B cell (primary cell): ENCODE data around the gene KLHL41. TPM values are rescaled to one million over a fixed set of nuclear protein-coding genes. Genes with fewer than 3 reads are reported as not detected.

ENCODE experiments used
- ATAC-seq: fragments of 200-7000 bp; cut with Tn5 transposase; one replicate; pipeline ENCODE4 v1.10.0; 2021; ENCODE audit warnings: low read depth, mild to moderate bottlenecking, moderate number of reproducible peaks, moderate library complexity
- CTCF ChIA-PET: fragments of 350-600 bp; sonication (Branson Sonifier 250); formaldehyde crosslinking; loops from one replicate; lab custom pipeline; 2021; ENCODE audit warnings: antibody characterized with exemption, inconsistent platforms; lab: Charles Lee
- POLR2A ChIA-PET: fragments of 350-600 bp; sonication (Branson Sonifier 250); formaldehyde crosslinking; loops from one replicate; lab custom pipeline; 2021; ENCODE audit warnings: antibody characterized with exemption; lab: Charles Lee
- DNase-seq: peaks from one replicate; pipeline ENCODE4 v3.0.0; 2013
- H2AFZ ChIP-seq: 2 replicates; pipeline ENCODE4 v1.6.1; 2012; ENCODE audit warnings: mild to moderate bottlenecking, low read depth, low read length; ENCODE audit not compliant: insufficient read depth, poor library complexity, severe bottlenecking
- H3K27ac ChIP-seq, 2 donors: 1 replicate in 1 of 2; 2 replicates in 1 of 2; pipeline ENCODE4 v1.5.1; 2012 to 2013; ENCODE audit warnings: low read length in 2 of 2, mild to moderate bottlenecking in 2 of 2, moderate library complexity in 1 of 2
- H3K27me3 ChIP-seq, 4 experiments: fragments of 200-600 bp in 1 of 4; sonication (generic) in 1 of 4; replicated peaks in 1 of 4; 1 replicate in 2 of 4; 2 replicates in 2 of 4; pipeline versions ENCODE4 v1.6.1 to v1.7.0; 2013 to 2016; ENCODE audit warnings: low read length in 3 of 4, mild to moderate bottlenecking in 2 of 4, mixed read lengths in 1 of 4, moderate library complexity in 1 of 4; ENCODE audit not compliant: insufficient read depth in 4 of 4, control insufficient read depth in 3 of 4; ENCODE audit errors: control extremely low read depth in 1 of 4
- H3K36me3 ChIP-seq, 2 experiments: replicated peaks in 1 of 2; 1 replicate in 1 of 2; 2 replicates in 1 of 2; pipeline versions ENCODE4 v1.6.1 to v1.7.1; 2013; ENCODE audit warnings: low read length in 1 of 2; ENCODE audit not compliant: insufficient read depth in 2 of 2, control insufficient read depth in 1 of 2; ENCODE audit errors: control extremely low read depth in 1 of 2, extremely low read depth in 1 of 2
- H3K4me1 ChIP-seq, 2 donors: fragments of 200-600 bp in 1 of 2; sonication (generic) in 1 of 2; 1 replicate in 1 of 2; 2 replicates in 1 of 2; pipeline versions ENCODE4 v1.5.1 to v1.6.1; 2013 to 2017; ENCODE audit warnings: low read length in 2 of 2; ENCODE audit not compliant: control insufficient read depth in 2 of 2, insufficient read depth in 2 of 2
- H3K4me2 ChIP-seq: replicated peaks from 2 replicates; pipeline ENCODE3; 2012; ENCODE audit warnings: mild to moderate bottlenecking, low read depth, low read length; ENCODE audit not compliant: poor library complexity, severe bottlenecking
- H3K4me3 ChIP-seq, 5 experiments: fragments of 200-600 bp in 1 of 5; sonication (generic) in 1 of 5; 1 replicate in 3 of 5; 2 replicates in 2 of 5; pipeline versions ENCODE4 v1.5.1 to v1.7.0; 2011 to 2016; ENCODE audit warnings: low read length in 4 of 5, mild to moderate bottlenecking in 4 of 5, low read depth in 2 of 5, control low read depth in 1 of 5, moderate library complexity in 1 of 5; ENCODE audit not compliant: insufficient read depth in 1 of 5; ENCODE audit errors: control extremely low read depth in 1 of 5, extremely low read depth in 1 of 5
- H3K79me2 ChIP-seq: fragments of 200-600 bp; sonication (generic); one replicate; pipeline ENCODE4 v1.6.0; 2016; ENCODE audit warnings: low read length; ENCODE audit not compliant: control insufficient read depth, insufficient read depth
- H3K9ac ChIP-seq: fragments of 200-600 bp; sonication (generic); 2 replicates; pipeline ENCODE4 v1.6.1; 2017; ENCODE audit warnings: mild to moderate bottlenecking, low read length, moderate library complexity
- H3K9me3 ChIP-seq, 3 donors: one replicate each; pipeline versions ENCODE4 v1.6.1 to v1.7.1; 2013; ENCODE audit warnings: low read length in 2 of 3; ENCODE audit not compliant: control insufficient read depth in 2 of 3, insufficient read depth in 1 of 3; ENCODE audit errors: control extremely low read depth in 1 of 3
- H4K20me1 ChIP-seq: 2 replicates; pipeline ENCODE4 v1.6.0; 2012; ENCODE audit warnings: mild to moderate bottlenecking, low read length; ENCODE audit not compliant: insufficient read depth, control insufficient read depth, poor library complexity, severe bottlenecking
- H3K27ac Mint-ChIP-seq: one replicate; pipeline ENCODE4 v1.8.0; 2021; ENCODE audit warnings: mixed read lengths
- H3K27me3 Mint-ChIP-seq: one replicate; pipeline ENCODE4 v1.8.0; 2021; ENCODE audit warnings: mixed read lengths
- H3K4me1 Mint-ChIP-seq: one replicate; pipeline ENCODE4 v1.8.0; 2021; ENCODE audit warnings: mixed read lengths
- H3K4me3 Mint-ChIP-seq: one replicate; pipeline ENCODE4 v1.8.0; 2021; ENCODE audit warnings: mixed read lengths
- H3K9me3 Mint-ChIP-seq: one replicate; pipeline ENCODE4 v1.8.0; 2022; ENCODE audit warnings: mixed read lengths; ENCODE audit not compliant: insufficient read depth
- CTCF ChIP-seq: fragments of 200-600 bp; IDR thresholded peaks from one replicate; pipeline ENCODE4 v1.8.0; 2022; ENCODE audit warnings: antibody characterized with exemption, mild to moderate bottlenecking
- EZH2 ChIP-seq: IDR thresholded peaks from 2 replicates; pipeline ENCODE4 v1.6.1; 2012; ENCODE audit warnings: borderline replicate concordance, low read depth, mild to moderate bottlenecking, moderate library complexity, low read length; ENCODE audit not compliant: insufficient read depth, poor library complexity, severe bottlenecking
- WGBS: methylation state at CpG from one replicate; pipeline ENCODE4 v1.1.5; 2013; ENCODE audit warnings: missing lambda C conversion rate; ENCODE audit not compliant: insufficient coverage; 5-methylcytosine and 5-hydroxymethylcytosine counted together
- intact Hi-C: fragments of 100-400 bp; cut with micrococcal nuclease; formaldehyde crosslinking; loops from one replicate; pipeline ENCODE4 v1.10.0; 2022
- polyA plus RNA-seq: library from polyadenylated mRNA; depleted of rRNA; stranded (reverse); fragments of >200 nt; gene quantifications from 2 replicates; pipeline ENCODE4 v1.2.3, GENCODE V29; 2012
- total RNA-seq, 2 donors: library from RNA; stranded (reverse); fragments of 120-200 nt in 1 of 2; gene quantifications; 1 replicate in 1 of 2; 2 replicates in 1 of 2; pipeline versions ENCODE4 v1.2.3 to v1.2.4, GENCODE V29; 2013 to 2022

Gene KLHL41
- total and polyA plus RNA-seq, 2 donors (not counting 1 experiment from before 2014, with no cell fraction given) = 0.03 to 0.27 TPM

GRCh38 chr2:169464882-169465281 is 44.6 kb upstream of the KLHL41 start:
- Histone ChIP-seq H3K79me2 (no peaks in the 10 kb centered on the region), H3K4me2 (no peak overlapping the region), H3K27me3 (no peaks in the 10 kb centered on the region), H2AFZ (no peak overlapping the region), H3K9me3 (no peaks in the 10 kb centered on the region), H3K36me3 (no peaks in the 10 kb centered on the region), H4K20me1 (no peaks in the 10 kb centered on the region), H3K9ac (no peak overlapping the region), H3K4me1 (no peaks in the 10 kb centered on the region), H3K27ac (no peak overlapping the region), H3K4me3 (no peak overlapping the region)
- DNase-seq (no peak), ATAC-seq (peak; percentile 39)
- 88% methylated on average over 1 of the region's 2 CpGs for WGBS
- H3K27me3 Mint-ChIP-seq = no peaks in the 10 kb centered on the region
- TF ChIP-seq CTCF (no peak), EZH2 (no peak)
- no peak overlapping the region for H3K27ac Mint-ChIP-seq
- POLR2A ChIA-PET = interaction anchor here (0.6 kb wide), 1 partner anchor 416 kb away, joined by 5 read pairs; no protein-coding TSS in a partner anchor
- no peaks in the 10 kb centered on the region for H3K9me3 Mint-ChIP-seq
- CTCF ChIA-PET = no interaction called here
- peaks cover 1% of the 10 kb centered on the region for H3K4me1 Mint-ChIP-seq
- H3K4me3 Mint-ChIP-seq = no peak overlapping the region
- intact Hi-C loops = no loop called here

DNA sequence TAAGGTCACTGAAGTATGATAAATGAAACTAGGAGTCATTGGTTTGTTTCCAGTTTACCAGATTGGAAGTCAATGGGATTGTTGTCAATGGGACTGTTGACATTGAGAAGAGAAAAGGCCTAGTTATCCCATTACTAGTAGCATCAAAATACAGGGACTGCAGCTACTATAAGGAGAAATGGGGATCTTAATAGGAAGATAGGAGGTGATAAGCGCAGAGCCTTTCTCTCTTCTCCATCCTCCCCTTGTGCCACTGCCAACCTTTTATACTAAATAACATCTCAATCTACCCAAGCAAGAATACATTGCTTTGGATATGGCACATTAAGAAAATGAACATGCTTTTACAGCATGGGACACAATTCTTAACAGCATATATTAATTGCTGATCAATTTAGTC is 40.7 kb upstream of the KLHL41 start:
- intact Hi-C loops = no loop called here
- no peaks in the 10 kb centered on the region for H4K20me1 ChIP-seq
- H3K79me2 ChIP-seq = no peaks in the 10 kb centered on the region
- H3K9ac ChIP-seq = no peak overlapping the region
- H3K27me3 ChIP-seq = no peaks in the 10 kb centered on the region
- H3K4me1 ChIP-seq = no peaks in the 10 kb centered on the region
- H3K9me3 ChIP-seq = no peaks in the 10 kb centered on the region
- no peaks in the 10 kb centered on the region for H3K9me3 Mint-ChIP-seq
- no peak overlapping the region for H3K4me2 ChIP-seq
- TF ChIP-seq EZH2 = no peak
- no peak for TF ChIP-seq CTCF
- H3K36me3 ChIP-seq = no peaks in the 10 kb centered on the region
- ChIA-PET CTCF (no interaction called here), POLR2A (no interaction called here)
- no peak overlapping the region for H2AFZ ChIP-seq
- DNase-seq (no peak), ATAC-seq (no peak)
- H3K4me3 Mint-ChIP-seq = no peak overlapping the region
- H3K27me3 Mint-ChIP-seq = no peaks in the 10 kb centered on the region
- no peak overlapping the region for H3K27ac ChIP-seq
- no peak overlapping the region for H3K27ac Mint-ChIP-seq
- no CpG with 5 or more reads among the region's 1 CpG for WGBS
- no peaks in the 10 kb centered on the region for H3K4me1 Mint-ChIP-seq
- no peak overlapping the region for H3K4me3 ChIP-seq
